Neural progenitor cell (in vitro differentiated cells): Measurements from ENCODE around the gene CBX8.

ENCODE experiments used
- CTCF ChIP-seq: fragments of 200-600 bp; sonication (generic); IDR thresholded peaks from 2 replicates; pipeline ENCODE4 v1.5.1; 2017; ENCODE audit warnings: antibody characterized with exemption, mild to moderate bottlenecking
- EZH2 ChIP-seq: fragments of 200-600 bp; sonication (generic); IDR thresholded peaks from 2 replicates; pipeline ENCODE4 v1.6.1; 2017; ENCODE audit warnings: antibody characterized with exemption, mild to moderate bottlenecking, moderate library complexity
- EZH2phosphoT487 ChIP-seq: fragments of 200-600 bp; sonication (generic); IDR thresholded peaks from 2 replicates; pipeline ENCODE4 v1.6.1; 2017; ENCODE audit warnings: antibody characterized with exemption

- TF ChIP-seq CTCF (no peak), EZH2phosphoT487 (no peak), EZH2 (no peak)
These were observed 33.4 kb upstream of the CBX8 start for GRCh38 chr17:79830303-79830702.
